Ovary (tissue), 3 donors: Measurements from ENCODE around the gene TGM1.

Experiments
- EP300 ChIP-seq: sonication (generic); formaldehyde crosslinking; IDR thresholded peaks from one replicate; pipeline ENCODE4 v1.6.1; 2017; ENCODE audit warnings: antibody characterized with exemption
- POLR2A ChIP-seq: fragments of 450-650 bp; IDR thresholded peaks from one replicate; pipeline ENCODE4 v1.6.1; 2017; ENCODE audit warnings: antibody characterized with exemption, mild to moderate bottlenecking, moderate library complexity
- TF ChIP-seq, protein P1 (sequence below), 3 donors: fragments of 450-650 bp in 2 of 3; fragments of 200-600 bp in 1 of 3; IDR thresholded peaks; one replicate each; pipeline versions ENCODE4 v1.5.1 to v1.8.0; 2016 to 2022; ENCODE audit warnings: antibody characterized with exemption in 3 of 3, mild to moderate bottlenecking in 1 of 3
- donor health status: DM: no; HTN: no; CAD: no.

DNA sequence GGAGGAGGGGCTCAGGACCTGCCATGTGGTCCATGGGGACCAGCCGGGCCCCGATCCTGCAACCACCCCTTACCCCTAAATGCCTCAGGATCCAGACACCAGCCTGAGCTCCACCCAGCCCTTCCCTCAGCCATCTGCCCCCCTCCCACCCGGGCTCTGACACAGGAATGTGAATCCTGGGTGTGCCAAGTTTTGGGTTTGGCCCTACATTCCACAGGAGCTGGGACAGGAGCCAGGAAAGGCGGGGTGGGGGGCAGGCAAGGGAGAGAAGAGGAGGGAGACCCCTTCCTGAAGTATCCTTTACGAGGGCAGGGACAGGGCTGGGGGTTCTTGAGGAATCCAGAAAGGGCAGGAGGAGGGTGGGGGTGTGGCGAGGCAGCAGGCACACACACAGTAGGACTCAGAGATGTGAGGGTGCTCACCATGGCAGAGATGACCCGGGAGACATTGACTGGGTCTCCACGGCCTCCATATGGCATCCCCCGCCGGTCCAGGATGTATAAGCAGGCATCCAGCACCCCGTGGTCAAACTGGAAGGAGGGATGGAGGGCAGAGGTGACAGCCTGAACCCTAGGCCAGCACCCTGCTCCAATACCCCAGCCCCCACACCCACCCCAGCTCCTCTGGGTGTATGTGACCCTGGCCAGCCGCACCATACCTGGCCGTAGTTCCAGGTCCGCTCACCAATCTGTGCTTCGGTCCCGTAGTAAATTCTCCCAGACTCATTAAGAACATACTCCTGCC is 3.5 kb downstream of the TGM1 start:
- TF ChIP-seq, protein P1, sequence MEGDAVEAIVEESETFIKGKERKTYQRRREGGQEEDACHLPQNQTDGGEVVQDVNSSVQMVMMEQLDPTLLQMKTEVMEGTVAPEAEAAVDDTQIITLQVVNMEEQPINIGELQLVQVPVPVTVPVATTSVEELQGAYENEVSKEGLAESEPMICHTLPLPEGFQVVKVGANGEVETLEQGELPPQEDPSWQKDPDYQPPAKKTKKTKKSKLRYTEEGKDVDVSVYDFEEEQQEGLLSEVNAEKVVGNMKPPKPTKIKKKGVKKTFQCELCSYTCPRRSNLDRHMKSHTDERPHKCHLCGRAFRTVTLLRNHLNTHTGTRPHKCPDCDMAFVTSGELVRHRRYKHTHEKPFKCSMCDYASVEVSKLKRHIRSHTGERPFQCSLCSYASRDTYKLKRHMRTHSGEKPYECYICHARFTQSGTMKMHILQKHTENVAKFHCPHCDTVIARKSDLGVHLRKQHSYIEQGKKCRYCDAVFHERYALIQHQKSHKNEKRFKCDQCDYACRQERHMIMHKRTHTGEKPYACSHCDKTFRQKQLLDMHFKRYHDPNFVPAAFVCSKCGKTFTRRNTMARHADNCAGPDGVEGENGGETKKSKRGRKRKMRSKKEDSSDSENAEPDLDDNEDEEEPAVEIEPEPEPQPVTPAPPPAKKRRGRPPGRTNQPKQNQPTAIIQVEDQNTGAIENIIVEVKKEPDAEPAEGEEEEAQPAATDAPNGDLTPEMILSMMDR (IDR thresholded peaks at IDR 0.05), result no peak
- TF ChIP-seq POLR2A (no peak), EP300 (no peak)
